RWPE1 (cell line): ENCODE results near the gene SEC16A.

Experiments used
- CTCF ChIA-PET: fragments of 350-600 bp; sonication (Branson Sonifier 250); formaldehyde crosslinking; extraction: SDS; loops from one replicate; lab custom pipeline; 2021; lab: Yijun Ruan, JAX
- POLR2A ChIA-PET: fragments of 400-600 bp; formaldehyde crosslinking; extraction: SDS; loops from one replicate; lab custom pipeline; 2020; ENCODE audit warnings: antibody characterized with exemption; ENCODE audit not compliant: low non-redundant PET; lab: Yijun Ruan, JAX
- DNase-seq: peaks from one replicate; pipeline ENCODE4 v3.0.0; 2012; ENCODE audit warnings: low spot score
- H3K27ac ChIP-seq: fragments of 450-650 bp; 2 replicates; pipeline ENCODE4 v1.5.1; 2017
- TF ChIP-seq, protein P1 (sequence below): fragments of 450-650 bp; conservative IDR thresholded peaks from 2 replicates; pipeline ENCODE4 v1.5.1; 2017; ENCODE audit warnings: low read depth, mild to moderate bottlenecking

SEC16A gene

DNA sequence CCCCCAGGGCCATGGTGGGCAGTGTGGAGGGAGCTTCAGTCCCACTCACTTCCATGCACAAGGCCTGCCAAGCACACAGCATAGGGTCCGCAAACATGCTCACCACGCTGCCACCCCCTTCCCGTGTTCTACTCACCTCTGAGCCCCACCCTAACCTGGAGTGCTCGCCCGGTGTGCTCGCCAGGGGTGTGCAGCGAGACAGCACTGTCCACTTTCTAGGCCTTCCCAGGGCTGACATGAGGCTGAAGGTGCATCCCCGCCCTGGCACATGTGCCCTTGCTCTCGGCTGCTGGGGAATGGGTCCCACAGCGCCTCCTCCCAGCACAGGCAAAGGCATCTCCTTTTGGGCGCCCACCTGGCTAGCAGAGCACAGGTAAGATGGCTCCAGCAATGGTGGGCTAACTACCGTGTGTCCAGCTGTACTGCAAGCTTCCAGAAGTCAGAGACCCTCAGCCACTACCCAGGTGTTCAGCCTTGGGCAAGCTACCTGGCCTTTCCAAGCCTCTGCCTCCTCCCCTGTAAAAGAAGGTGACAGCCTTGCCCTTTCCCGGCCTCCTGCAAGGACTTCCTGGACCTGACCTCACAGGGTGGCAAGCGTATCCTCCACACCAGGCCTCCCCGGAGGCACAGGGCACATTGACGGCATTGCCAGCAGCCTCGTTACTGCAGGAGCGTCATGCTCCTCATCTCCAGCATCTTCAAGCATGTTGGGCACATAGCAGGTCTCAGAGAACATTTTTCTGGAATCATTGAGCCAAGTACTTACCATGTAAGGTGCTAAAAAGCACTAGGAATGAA, 4.2 kb upstream of the SEC16A start:
- peak overlapping the region; percentile 98 for H3K27ac ChIP-seq
- TF ChIP-seq, protein P1, sequence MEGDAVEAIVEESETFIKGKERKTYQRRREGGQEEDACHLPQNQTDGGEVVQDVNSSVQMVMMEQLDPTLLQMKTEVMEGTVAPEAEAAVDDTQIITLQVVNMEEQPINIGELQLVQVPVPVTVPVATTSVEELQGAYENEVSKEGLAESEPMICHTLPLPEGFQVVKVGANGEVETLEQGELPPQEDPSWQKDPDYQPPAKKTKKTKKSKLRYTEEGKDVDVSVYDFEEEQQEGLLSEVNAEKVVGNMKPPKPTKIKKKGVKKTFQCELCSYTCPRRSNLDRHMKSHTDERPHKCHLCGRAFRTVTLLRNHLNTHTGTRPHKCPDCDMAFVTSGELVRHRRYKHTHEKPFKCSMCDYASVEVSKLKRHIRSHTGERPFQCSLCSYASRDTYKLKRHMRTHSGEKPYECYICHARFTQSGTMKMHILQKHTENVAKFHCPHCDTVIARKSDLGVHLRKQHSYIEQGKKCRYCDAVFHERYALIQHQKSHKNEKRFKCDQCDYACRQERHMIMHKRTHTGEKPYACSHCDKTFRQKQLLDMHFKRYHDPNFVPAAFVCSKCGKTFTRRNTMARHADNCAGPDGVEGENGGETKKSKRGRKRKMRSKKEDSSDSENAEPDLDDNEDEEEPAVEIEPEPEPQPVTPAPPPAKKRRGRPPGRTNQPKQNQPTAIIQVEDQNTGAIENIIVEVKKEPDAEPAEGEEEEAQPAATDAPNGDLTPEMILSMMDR: no peak
- ChIA-PET POLR2A (interaction anchor here (1.2 kb wide), 1 partner anchor 138 kb away, joined by 6 read pairs; no protein-coding TSS in a partner anchor), CTCF (interaction anchor here (0.6 to 8.9 kb wide), 10 partner anchors 47 to 922 kb away, joined by 3 to 232 read pairs (median 6); no protein-coding TSS in a partner anchor)
- DNase-seq: no peak

DNA sequence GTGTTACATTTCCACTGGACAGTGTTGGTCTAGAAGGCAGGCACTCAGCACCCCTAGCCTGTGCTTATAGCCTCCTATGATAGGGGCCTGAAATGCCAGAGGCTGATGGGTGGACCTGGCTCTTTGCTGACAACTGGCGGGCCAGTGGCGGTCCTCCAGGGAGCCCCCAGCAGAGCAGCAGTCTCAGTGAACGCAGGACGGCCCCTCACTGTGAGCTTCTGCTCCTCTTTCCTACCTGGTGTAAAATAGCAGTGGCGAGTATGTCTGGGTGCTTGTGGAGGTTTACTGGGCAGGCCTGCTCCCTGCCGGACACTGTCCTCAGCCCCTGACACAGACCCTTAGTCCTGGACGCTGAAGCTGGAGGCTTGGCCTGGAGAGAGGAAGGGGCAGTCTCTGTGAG, 3.3 kb upstream of the SEC16A start:
- peak overlapping the region; percentile 98 for H3K27ac ChIP-seq
- CTCF ChIA-PET: interaction anchor here (0.5 to 8.9 kb wide), 15 partner anchors 23 to 482 kb away, joined by 3 to 232 read pairs (median 5); partner anchors contain the start of gene NOTCH1
- POLR2A ChIA-PET: interaction anchor here (1.2 kb wide), 1 partner anchor 139 kb away, joined by 6 read pairs; no protein-coding TSS in a partner anchor
- TF ChIP-seq, protein P1: no peak
- DNase-seq: no peak

DNA sequence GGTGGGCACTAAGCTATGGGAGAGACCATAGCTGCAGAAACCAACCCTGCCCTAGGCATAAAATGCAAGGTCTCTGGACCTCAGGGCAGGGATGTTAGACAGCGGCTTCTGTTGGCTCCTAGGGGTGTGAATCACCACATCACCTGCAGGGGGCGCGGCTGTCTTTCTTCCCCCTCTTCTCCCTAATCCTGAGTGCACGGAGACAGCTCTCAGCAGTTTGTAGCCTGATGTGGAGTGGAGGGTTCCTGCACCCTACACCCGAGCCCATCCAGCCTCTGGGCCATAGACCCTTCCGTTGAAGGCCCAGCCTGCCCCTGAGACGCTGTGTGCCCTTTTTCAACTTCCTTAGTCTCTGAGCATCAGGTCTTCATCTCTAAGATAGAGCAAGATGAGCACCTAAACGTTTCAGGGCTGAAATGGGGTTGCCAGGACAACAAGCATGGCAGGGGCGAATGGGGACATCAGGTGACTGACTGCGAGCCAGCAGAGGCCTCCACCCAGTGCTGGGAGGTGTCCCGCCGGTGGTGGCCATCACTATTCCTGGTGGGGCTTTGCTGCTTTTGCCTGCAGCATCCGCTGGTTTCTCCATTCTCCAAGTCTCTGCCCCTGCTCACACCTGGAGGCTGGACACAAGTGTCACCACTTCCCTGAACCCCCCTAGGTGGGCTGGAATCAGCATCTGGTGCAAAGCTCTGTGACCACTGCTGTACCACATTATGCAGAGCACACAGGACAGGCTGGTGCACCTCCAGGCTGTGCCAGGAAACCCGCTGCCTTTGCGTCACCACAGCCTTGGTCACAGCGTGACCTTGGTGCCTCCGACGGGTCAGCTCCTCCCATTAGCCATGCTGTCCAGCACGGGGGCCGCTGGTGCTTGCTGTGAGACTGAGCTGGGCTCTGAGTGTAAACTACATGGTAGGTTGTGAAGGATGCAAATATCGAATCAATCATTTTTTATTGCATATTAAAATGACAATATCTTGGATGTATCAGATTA, 2.5 kb upstream of the SEC16A start:
- CTCF ChIA-PET: interaction anchor here (0.5 to 8.9 kb wide), 40 partner anchors 13 to 483 kb away, joined by 3 to 232 read pairs (median 4); partner anchors contain the start of gene NOTCH1
- H3K27ac ChIP-seq: peak overlapping the region; percentile 98
- POLR2A ChIA-PET: interaction anchor here (0.8 to 1.2 kb wide), 4 partner anchors 140 to 146 kb away, joined by 3 to 6 read pairs (median 4); no protein-coding TSS in a partner anchor
- TF ChIP-seq, protein P1: peak; percentile 99
- DNase-seq: peak; percentile 85

DNA sequence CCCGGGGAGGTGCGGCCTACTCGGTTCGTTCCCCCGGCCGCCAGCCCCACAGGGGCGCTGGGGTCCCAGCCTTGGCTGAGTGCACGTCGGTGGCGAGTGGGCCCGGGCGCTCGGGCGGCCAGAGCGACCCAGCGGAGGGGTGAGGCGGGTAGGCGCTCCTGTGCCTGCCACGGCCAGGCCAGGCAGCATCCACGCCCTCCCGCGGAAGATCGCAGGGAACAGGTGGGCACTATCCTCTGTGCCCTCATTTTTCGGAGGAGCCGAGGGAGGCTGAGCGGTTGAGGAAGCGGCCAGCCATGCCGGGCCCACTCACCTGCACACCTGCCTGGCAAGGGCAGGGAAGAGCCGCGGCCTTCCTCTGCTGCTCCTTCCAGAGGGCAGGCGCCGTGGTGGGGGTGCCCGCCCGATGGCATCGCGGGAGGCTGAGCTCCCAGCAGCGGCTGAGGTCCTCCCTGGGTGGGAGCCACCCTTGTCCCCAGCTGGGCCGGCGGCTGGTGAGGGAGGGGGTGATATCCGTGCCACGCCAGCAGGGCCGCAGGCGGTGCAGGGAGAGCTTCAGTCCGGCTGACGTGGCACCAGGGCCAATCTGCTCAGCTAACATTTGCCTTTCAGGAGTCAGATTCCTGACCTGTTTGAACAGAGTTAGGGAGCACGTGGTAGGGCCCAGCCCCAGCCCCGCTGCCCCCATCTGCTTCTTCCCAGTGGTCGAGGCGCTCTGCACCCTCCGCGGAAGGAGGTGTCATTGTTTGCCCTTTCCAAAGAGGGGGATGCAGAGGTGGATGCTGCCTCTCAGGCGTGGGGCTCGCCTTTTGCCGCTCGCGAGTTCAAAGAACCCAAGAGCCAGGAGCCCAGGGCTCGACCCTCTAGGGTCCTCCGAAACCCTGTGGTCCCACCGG, 1.6 kb upstream of the SEC16A start:
- TF ChIP-seq, protein P1: no peak
- POLR2A ChIA-PET: interaction anchor here (0.6 to 1.0 kb wide), 5 partner anchors 64 to 167 kb away, joined by 3 to 4 read pairs (median 4); no protein-coding TSS in a partner anchor
- DNase-seq: peak; percentile 82
- CTCF ChIA-PET: interaction anchor here (0.5 to 8.9 kb wide), 35 partner anchors 10 to 335 kb away, joined by 3 to 232 read pairs (median 4); no protein-coding TSS in a partner anchor
- H3K27ac ChIP-seq: peak overlapping the region; percentile 98

DNA sequence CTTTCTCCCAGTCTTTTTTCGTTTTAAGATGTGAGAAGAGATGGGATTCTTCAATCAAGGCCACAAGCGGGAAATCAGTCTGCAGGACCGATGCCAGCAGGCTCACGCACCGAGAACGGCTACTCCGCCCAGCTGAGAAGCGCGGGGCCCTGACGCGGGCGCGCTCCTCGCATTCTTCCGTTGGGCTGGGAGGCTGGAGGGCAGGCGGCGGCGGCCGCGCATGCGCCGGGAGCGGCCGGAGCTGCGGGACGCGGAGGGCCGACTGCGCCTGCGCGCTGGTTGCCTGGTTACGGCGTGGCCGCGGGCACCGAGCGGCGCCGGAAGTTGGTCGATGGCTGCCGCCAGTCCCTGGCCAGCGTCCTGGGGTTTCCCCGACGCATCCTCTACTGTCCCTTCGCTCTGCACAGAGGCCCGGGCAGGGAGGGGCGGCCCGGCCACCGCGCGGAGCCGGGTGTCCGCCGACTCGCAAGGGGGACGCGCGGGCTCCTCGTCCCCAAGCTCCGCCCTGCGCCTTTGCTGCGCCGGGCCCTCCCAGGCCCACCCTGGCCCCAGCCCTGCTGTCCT, 831 bp upstream of the SEC16A start:
- ChIA-PET CTCF (interaction anchor here (0.7 to 8.9 kb wide), 8 partner anchors 45 to 335 kb away, joined by 3 to 232 read pairs (median 9); no protein-coding TSS in a partner anchor), POLR2A (interaction anchor here (0.6 kb wide), 2 partner anchors 65 to 168 kb away, joined by 4 read pairs; no protein-coding TSS in a partner anchor)
- H3K27ac ChIP-seq: peak overlapping the region; percentile 98
- peak; percentile 99 for DNase-seq
- TF ChIP-seq, protein P1: no peak
